GM12878 (cell line): ENCODE results near the gene NPSR1.

Experiments
- BCL11A ChIP-seq: IDR thresholded peaks from 2 replicates; pipeline ENCODE4 v1.6.1; 2011; ENCODE audit warnings: low read depth, low read length
- EZH2 ChIP-seq: IDR thresholded peaks from 2 replicates; pipeline ENCODE4 v1.6.1; 2012; ENCODE audit warnings: low read depth, mild to moderate bottlenecking, control low read depth, inconsistent platforms, low read length, borderline replicate concordance; ENCODE audit not compliant: control insufficient read depth
- HDAC2 ChIP-seq: fragments of 200-600 bp; sonication (generic); IDR thresholded peaks from 2 replicates; pipeline ENCODE4 v1.6.1; 2017
- POLR2AphosphoS5 ChIP-seq: IDR thresholded peaks from 2 replicates; pipeline ENCODE4 v1.6.1; 2011; ENCODE audit warnings: mild to moderate bottlenecking, low read length, inconsistent platforms
- RAD21 ChIP-seq: IDR thresholded peaks from 2 replicates; pipeline ENCODE4 v1.6.1; 2011; ENCODE audit warnings: mild to moderate bottlenecking, low read depth, low read length, moderate library complexity; ENCODE audit not compliant: insufficient read depth
- SUZ12 ChIP-seq: fragments of 200-600 bp; sonication (generic); IDR thresholded peaks from one replicate; pipeline ENCODE4 v1.6.1; 2018; ENCODE audit warnings: antibody characterized with exemption, mild to moderate bottlenecking; ENCODE audit not compliant: unreplicated experiment
- TAF1 ChIP-seq: IDR thresholded peaks from 2 replicates; pipeline ENCODE4 v1.6.1; 2011; ENCODE audit warnings: mild to moderate bottlenecking, low read depth, low read length, borderline replicate concordance

DNA sequence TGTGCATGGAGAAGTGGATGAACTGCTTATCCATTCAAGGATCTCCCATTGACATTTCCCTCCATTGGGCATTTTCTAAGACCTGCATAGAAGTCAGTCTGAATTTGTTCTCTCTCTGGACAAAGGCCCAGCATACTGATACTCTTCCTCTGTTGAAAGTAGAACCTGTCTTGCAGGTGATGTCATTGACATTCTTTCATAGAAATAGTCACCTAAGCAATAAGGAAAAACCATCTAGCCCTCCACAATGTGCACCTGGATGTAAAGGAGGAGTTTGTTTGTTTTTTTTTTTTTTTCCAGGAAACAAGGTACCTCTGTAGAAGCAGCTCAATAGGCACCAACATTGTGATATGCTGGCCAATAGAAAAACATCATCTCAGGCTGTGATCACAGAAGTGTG is 228.8 kb downstream of the NPSR1 start:
- no peak for TF ChIP-seq POLR2AphosphoS5
- TF ChIP-seq EZH2: no peak
- TF ChIP-seq HDAC2: no peak
- TF ChIP-seq SUZ12: no peak
- no peak for TF ChIP-seq BCL11A
- TF ChIP-seq TAF1: no peak
- TF ChIP-seq RAD21: no peak
